ENCODE results near the gene PITPNC1.
A peak's percentile ranks its signal among the peaks of the same experiment; 100 is the strongest.
"Not testable (repeated sequence)": the region's sequence is repeated elsewhere in the genome, so short reads cannot be mapped to it uniquely, and the experiment has no call there.

The PITPNC1 gene

DNA sequence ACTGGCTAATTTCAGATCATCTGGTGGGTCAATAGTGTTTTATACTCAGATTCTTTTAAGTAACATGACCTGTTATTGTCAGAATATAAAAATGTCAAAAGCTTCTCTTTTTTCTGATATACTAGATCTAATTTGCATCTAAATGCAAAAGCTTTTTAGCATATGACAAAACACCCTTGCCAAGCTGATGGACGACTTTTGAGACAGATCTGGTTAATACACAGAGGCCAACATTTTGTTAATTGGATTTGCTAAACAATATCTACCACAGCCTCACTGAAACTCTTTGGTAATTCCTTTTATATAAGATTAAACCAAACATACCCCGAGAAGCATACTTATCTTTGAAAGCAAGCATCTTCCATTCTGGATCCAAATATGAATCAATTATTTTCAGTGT is 330.4 kb downstream of the PITPNC1 start:
- DNase-seq = no peak

DNA sequence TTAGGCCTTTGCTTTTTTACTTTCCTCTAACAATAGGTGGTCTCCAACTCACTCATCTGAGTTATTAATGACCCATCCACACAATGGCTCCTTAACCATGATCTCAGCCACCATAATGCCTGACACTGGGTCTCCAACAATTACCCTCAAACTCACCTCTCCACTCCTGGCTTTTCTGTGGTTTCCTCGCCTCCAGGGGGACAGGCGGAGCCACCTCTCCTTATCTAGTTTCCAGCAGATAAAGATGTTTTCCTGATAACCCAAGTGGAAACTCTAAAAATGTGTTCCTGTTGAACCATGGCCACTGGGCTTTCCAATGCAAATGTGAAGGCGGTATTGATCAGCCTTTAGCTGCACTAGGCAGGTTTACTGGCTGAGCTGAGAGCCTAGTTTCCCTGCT is 331.3 kb downstream of the PITPNC1 start:
- no peak for DNase-seq

DNA sequence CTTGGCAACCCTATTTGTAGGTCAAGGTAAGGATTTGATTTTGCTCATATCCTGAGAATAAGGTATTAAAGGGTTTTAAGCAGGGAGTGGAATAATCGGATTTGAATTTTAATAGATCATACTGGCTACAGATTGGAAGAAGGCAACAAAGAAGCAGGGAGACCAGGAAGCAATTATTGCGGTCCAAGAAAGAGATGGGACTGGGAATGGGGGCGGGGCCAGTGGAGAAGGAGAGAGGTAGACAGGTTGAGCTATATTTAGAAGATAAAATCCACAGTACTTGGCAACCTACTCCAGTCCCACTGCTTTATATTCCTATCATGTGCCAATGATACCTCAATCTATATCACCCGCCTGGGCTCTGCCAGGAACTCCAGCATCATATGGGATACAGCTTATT is 334.8 kb downstream of the PITPNC1 start:
- no peak for DNase-seq

DNA sequence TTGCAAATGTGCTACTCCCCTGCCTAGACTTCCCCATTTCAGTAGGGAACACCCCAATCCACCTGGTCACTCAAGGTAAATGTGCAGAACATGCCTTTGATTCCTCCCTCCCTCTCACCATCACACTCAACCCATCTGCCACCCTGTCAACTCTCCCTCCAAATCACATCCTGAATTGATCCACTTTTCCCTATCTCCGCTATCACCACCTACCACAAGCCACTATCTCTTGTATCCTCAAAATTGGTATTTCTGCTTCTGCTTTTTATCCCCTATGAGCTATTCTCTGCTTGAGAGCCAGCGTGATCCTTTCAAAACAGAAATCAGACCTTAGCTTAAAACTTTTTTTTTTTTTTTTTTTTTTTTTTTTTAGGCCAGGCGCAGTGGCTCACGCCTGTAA is 335.3 kb downstream of the PITPNC1 start:
- no peak for DNase-seq

DNA sequence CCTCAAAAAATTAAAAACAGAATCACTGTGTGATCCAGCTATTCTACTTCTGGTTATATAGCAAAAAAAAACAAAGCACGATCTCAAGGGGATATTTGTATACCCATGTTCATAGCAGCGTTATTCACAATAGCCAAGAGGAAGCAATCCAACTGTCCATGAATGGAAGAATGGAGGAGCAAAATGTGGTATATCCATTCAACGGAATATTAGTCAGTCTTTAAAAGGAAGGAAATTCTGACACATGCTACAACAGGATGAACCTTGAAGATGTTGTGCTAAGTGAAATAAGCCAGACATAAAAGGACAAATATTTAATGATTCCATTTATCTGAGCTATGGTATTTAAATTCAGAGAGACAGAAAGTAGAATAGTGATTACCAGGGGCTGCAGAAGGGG is 336.1 kb downstream of the PITPNC1 start:
- DNase-seq = no peak

DNA sequence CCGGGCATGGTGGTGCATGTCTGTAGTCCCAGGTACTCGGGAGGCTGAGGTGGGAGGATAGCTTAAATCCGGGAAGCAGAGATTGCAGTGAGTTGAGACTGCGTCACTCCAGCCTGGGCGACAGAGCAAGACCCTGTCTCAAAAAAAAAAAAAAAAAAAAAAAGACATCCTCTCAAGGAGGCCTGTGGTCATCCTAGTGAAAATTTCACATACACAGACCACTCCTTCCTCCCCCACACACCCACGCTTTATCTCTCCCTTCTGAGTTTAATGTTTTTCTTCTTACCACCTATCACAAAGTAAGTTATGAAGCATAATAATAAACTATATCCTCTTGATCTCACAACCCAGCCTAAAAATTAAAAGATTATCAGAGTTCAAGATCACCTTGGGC is 339.3 kb downstream of the PITPNC1 start:
- no peak for DNase-seq

DNA sequence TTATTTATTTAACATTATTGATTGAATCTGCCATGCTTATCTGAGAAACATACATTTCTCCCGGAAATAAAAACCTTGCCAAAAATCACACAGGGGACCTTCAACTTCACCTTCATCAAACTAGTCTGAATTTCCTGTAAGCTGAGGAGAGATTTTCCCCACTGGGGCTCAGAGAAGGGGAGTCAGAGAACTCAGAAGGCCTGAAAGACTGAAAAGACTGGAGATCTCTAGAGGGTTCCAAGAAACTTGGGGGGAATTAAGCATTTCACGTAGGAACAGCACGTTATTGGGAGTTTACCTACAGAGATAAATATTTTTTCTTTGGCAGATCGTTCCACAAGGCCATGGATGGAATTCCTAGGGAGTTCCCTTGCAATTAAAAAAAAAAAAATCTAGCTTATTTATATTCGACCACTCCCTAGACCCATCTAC is 340.1 kb downstream of the PITPNC1 start:
- DNase-seq = no peak

DNA sequence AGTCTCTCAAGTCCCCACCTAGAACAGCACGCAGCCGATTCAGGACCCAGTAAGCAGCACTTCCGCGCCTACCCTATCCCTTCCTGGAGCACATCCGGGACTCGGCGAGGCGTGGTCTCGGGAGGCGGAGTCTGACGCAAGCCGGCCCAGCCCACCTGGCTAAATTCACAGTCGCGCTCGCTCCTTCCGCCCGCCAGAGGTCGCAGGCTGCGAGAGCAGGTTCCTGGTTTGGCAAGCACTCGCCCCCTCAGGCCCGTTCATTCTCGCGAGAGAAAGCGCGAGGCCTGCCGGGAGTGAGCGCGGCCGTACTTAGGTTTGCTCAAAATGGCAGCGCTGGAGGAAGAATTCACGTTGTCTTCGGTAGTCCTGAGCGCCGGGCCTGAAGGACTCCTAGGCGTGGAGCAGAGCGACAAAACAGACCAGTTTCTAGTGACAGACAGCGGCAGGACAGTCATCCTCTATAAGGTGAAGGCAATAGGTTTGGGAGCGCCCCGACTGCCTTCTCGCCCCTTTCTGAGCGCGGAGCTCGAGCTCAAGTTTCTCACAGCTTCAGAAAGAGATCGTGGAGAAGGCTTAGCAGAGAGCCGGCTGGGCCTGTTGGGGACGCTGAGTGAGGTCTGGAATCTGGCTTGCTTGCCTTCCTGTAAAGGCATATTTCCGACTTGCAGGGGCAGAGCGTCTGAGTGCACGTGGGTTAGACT is 340.7 kb downstream of the PITPNC1 start, which contains the start of gene NOL11:
Gene NOL11, plus strand, starts transcription at position 313 of the 701 bp plus-strand sequence. Its CDS starts 12 bp downstream, at position 325.
- DNase-seq = peak; percentile 99

DNA sequence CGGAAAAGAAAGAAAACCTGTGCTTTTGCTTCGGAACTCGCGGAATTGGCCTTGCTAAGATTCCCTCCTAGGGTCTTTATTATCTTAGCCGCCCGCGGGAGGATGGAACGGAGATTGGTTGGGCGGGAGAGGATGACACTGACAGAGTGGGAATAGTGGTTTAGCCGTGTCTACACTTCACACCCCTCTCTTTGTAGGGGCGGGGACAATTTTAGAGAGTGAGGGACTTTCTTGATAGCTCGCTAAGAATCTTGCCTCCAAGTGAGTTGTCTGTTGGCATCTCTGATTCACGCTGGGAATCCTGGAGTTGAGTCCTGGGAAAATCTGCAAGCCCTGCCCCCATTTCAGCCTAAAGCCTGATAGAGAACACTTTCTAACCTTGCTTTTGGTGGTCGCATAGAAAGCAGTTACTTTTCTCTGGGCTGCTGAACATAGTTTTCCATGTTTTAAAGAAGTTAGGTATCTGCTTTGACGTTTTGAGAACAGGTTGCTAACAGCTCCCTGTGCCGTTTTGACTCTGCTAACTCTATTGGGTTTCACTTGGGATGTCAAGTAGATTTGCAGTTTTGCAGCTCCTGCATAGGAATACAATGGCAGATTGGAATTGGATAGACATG is 341.4 kb downstream of the PITPNC1 start:
- DNase-seq = peak; percentile 60

DNA sequence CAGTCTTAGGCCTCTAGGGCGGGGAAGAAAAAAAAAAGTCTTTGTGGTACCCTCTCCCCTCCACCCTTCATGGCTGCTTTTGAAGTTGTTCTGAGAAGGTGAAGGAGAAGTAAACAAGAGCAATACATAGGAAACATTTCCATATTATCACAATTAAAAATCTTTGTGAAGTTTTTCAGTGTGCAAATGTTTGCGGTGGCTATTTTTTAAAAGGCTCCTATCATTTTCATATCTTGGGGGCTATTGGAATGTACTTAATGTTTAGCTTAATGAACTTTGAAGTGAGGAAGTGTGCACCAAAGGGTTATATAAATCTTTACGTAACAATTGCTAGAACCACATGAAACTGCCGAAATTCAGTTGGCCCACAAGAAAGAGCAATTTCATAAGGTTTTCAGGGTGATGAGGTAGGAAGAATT is 348.3 kb downstream of the PITPNC1 start:
- DNase-seq = no peak

DNA sequence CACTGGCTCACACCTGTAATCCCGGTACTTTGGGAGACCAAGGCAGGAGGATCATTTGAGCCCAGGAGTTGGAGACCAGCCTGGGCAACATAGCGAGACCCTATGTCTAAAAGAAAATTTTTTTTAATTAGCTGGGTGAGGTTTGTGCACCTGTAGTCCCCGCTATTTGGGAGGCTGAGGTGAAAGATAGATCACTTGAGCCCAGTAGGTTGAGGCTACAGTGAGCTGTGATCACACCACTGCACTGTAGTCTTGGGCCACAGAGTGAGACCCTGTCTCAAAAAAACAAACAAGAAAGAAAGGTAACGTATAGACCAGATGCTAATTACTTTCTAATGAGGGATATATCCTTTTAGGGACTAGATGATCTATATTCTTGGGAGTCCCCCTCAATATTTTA is 348.7 kb downstream of the PITPNC1 start:
- no peak for DNase-seq

DNA sequence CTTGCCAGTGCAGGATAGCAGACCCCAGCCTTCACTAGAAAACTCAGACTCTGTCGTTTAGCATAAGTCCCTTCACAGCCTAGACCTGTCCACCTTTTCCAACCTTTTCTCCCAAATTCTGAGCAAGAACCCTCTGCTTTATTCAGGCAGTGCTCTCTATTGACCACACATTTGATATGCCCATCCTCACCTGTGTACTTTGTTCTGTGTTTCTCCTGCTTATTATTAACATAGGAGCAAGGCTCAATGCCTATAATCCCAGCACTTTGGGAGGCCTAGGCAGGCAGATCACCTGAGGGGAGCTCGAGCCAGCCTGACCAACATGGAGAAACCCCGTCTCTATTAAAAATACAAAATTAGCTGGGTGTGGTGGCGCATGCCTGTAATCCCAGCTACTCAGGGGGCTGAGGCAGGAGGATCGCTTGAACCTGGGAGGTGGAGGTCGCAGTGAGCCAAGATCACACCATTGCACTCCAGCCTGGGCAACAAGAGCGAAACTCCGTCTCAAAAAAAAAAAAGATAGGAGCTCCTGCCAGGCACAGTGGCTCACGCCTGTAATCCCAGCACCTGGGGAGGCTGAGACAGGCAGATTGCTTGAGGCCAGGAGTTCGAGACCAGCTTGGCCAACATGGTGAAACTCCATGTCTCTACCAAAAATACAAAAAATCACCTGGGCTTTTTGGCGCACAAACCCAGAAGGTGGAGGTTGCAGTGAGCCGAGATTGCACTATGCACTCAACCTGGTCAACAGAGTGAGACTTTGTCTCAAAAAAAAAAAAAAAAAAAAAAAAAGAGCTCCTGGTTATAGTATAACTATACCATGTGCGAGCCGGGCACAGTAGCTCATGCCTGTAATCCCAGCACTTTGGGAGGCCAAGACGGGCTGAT is 350.3 kb downstream of the PITPNC1 start:
- DNase-seq = not testable (repeated sequence)

DNA sequence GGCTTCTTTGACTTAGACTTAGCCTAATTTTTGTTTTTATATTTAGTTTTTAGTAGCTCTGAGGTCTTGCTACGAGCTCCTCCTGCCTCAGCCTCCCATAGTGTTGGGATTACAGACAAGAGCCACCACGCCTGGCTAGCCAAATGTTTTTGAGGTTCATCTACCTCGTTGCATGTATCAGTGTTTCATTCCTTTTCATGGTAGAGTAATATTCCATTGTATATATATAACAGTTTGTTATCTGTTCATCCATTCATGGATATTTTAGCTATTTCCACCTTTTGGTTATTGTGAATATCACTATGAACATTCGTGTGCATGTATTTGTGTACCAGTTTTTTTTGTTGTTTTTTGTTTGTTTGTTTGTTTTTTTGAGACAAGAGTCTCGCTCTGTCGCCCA is 352.8 kb downstream of the PITPNC1 start:
- no peak for DNase-seq

DNA sequence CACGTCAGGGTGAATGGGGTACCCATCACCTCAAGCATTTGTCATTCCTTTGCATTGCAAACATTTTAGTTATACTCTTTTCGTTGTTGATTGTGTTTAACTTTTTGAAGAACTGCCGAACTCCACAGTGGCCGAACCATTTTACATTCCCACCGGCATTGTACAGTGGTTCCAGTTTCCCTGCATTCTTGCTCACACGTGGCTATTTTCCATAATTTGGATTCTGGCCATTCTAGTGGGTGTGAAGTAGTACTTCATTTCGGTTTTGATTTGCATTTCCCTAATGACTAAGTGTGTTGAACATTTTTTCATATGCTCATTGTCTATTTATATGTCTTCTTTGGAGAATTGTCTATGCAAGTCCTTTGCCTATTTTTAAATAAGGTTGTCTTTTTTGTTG is 353.6 kb downstream of the PITPNC1 start:
- no peak for DNase-seq

DNA sequence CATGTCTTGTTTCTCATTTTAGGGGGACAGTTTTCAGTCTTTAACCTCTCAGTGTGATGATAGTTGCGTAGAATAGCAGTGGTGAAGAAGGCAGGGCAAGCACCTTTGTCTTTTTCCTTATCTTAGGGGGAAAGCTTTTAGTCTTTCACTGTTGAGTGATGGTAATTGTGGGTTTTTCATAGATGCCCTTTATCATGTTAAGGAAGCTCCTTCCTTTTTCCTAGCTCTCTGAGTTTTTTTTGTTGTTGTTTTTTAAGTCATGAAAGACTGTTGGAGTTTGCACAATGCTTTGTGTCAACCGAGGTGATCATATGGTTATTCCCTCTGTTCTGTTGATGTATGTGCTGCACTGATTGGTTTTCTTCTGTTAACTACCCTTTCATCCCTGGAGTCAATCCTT is 356.4 kb downstream of the PITPNC1 start:
- peak; percentile 73 for DNase-seq

DNA sequence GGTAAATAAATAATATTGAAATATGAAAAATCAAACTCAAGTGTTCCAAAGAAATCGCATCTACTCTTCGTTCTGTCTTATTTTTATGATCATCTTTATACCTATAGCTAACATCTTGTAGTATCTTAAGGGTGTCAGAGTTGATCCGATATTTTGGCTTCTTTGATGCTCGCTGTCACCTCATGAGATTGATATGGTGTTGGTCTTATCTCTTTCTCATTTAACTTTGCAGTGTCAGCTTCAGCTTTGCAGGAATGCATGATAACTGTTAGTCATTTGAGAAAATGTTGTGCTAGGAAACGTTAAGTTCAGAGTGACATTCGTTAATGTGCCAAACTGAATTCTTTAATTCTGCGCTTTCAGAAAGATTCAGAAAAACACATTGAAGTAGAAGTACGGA is 360.1 kb downstream of the PITPNC1 start:
- DNase-seq = no peak

DNA sequence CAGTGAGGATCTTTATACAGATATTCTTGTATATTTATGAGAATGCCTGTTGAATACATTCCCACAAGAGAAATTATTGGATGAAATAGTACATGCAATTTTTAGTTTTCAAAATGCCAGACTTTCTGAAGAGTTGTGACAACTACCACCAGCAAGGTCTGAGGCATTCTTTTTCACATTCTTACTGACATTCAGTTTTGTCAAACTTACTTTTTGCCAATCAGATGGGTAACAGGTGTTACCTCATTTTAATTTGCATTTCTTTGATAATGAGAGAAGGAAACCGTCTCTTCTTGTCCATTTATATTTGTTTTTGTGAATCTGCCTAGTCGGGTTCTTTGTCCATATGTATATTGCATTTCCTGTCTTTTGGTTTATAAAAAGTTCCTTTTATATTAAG is 364.9 kb downstream of the PITPNC1 start:
- DNase-seq = no peak
